GM18517 (cell line): ENCODE measurements around the gene SPACA1.
"Not testable (repeated sequence)": the region's sequence is repeated elsewhere in the genome, so short reads cannot be mapped to it uniquely, and the experiment has no call there.

Source experiments
- ATAC-seq: cut with Tn5 transposase; IDR thresholded peaks from one replicate; pipeline ENCODE4 v1.9.1; 2021; ENCODE audit warnings: mild to moderate bottlenecking, moderate library complexity; ENCODE audit not compliant: unreplicated experiment

The SPACA1 gene

GRCh38 chr6:88047510-88048150, at the start of gene SPACA1:
Gene SPACA1 (plus strand): TSS chr6:88047841. CDS start chr6:88047906, 65 bp downstream.
- ATAC-seq = no peak

GRCh38 chr6:88000713-88001112, 46.9 kb upstream of the SPACA1 start:
- ATAC-seq = no peak

DNA sequence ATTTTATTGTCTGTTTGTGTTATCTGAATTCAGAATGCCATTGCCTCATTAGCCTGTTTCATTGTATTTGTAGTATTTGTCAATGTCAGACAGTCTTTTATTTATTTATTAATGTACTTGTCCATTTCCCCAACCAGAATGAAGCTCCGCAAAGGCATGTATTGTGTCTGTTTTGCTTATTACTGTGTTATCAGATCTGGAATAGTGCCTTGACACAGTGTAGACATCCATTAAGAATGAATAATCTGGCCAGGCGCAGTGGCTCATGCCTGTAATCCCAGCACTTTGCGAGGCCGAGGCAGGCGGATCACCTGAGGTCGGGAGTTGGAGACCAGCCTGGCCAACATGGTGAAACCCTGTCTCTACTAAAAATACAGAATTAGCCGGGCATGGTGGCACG, 46.4 kb upstream of the SPACA1 start:
- not testable (repeated sequence) for ATAC-seq

DNA sequence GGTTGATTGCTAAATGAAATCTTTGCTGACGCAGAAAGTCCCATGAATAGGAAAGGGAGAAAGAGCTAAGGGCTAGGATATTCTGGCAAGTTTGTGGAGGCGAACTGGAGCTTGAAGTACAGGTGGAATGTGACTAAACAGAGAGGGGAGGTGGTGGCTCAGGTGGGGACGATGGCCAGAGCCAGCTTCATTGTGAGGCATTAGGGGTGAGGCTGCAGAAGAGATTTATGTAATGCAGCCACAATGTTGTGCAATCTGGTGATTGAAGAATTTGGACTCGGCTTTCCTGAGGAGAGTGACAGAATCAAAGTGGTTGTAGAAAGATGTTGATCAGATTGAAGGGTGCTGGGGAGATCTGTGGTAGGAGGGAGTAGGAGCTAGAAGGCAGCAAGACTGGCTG, 42.9 kb upstream of the SPACA1 start:
- no peak for ATAC-seq

DNA sequence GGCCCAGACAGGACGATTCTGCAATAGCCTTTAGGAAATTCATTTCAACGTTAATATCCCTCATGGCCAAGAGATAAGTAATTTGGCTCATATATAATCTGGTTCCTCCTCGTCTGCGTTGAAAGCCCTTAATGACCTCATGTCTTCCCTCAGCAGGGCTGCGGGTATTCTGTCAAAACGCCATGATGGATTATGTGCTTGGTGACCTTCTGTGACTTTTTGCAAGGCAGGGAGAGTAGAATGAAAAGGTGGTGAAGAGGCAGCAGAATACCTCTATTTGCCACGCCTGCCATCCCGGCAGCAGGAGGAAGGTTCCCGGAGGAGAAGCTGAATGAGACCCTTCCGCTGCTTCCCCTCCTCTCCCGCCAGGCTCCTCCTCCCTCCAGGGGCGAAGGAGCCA, 41.1 kb upstream of the SPACA1 start:
- no peak for ATAC-seq

DNA sequence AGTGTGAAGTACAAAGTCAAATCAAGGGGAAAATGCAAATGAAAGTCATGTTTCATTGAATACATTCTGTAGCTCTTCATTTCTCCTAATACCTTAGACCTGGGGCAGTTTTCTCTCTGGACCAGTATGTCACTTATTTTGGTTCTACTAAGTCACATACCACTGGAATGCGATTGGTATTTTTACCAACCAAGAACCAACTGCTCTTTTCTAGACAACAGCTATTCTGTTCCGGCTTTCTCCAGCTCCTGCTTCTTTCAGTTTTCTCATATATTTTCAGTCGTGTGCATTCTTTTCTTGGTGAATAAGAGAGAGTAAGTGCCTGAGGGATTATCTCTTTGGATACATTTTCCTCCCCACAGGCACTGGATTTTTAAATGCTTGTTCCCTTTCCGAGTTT, 39.2 kb upstream of the SPACA1 start:
- ATAC-seq = no peak

DNA sequence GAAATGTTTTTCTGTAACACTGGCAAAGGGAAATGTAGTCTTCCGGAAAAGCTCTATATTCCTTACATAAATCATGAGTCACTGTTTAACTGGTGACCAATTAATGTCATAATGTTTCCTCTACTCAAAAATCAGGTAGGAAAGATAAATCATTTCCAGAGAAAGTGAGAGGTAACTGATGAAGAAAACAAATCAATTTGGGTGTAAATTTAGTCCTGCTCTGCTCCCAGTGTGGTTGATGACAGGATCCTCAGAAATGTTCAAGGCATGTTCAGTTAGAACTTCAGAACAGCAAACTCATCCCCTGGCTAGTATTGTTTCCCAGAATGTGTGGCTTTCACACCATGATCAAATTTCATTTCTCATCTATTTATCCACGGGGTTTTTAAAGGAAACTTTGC, 38.8 kb upstream of the SPACA1 start:
- ATAC-seq = no peak

DNA sequence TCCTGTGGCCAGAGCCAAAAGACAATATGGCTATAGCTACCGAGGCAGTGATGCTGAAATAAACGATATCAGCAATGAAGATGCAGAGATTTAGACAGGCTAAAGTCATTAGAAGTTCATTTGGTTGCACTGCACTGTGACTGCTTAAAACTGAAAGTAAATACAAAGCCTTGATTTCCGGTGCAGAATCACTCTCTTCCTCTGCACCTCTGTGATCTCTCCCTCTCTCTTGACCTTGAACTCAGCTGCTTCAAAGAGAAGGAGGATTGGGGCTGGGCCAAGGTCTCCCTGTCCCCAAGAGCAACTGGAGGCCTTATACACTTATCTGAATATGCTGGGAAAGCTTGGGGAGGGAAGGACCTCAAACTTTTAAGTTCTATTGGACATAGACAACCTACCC, 34.6 kb upstream of the SPACA1 start:
- no peak for ATAC-seq

DNA sequence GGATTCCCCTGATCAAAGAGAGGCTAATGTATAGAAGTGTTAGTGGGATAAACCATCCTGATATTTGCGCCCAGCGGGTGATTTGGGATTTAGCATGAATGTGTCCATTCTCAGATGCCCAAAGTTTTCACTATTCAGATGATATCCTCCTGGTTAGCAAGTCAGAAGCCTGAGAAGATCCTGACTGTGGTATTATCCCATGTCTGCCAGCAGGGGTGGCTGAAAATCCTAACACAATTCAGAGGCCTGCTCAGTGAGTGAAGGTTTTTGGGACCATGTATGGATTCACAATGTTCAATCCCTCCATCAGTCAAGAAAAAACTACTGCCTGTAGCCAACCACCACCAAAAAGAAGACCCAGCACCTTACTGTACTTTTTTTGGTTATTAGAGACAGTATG, 34.1 kb upstream of the SPACA1 start:
- no peak for ATAC-seq

GRCh38 chr6:88020439-88020838, 27.2 kb upstream of the SPACA1 start:
- ATAC-seq = no peak

DNA sequence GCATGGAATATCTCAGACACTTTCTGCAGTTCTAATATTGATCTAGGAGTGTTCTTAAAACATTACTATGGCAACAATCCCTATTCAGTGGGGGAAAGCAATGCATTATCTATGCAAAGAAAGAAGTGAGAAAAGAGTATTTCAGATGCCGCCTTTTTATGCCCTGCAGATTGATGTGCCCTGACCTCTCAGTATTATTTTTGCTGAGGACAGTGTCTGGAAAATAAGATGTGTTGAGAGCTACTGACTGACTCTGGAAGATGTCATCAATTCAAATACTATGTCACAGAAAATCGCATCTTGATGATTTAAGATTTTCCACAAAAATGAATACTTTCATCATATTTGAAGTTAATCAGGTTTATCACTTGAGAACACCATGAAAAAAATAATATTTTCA, 22.9 kb upstream of the SPACA1 start:
- ATAC-seq = no peak

GRCh38 chr6:88031550-88031949, 16.1 kb upstream of the SPACA1 start:
- no peak for ATAC-seq

- no peak for ATAC-seq
Observed at GRCh38 chr6:88044530-88044929, 3.1 kb upstream of the SPACA1 start.

DNA sequence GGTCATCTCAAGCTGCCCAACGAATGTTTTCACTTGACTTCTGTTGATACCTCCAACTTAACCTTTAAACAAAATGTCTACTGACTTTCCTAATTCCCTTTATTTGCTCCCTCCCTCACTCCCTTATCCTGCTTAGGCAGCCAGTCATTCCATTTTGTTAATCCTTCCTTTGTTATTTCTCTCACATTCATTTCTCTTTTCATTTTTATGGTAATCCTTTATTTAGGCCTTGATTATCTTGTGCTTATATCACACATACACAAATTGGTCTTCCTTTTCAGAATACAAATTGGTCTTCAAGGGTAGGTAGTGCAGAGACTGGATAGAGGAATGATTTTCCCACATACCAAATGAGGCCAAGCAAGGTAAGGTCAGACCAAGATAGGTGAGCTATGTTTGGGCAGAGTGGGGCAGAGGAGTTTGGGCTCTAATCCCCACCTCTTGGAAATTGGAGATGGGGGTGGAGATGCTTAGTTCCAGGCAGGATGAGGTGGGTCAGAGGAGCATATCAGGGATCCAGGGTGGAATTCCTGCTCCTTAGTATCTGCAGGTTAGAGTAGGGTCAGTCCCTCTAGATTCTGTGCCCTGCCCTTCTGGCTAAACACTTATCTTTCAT, 2.0 kb upstream of the SPACA1 start:
- ATAC-seq = no peak

GRCh38 chr6:88048578-88048977, 937 bp downstream of the SPACA1 start:
- no peak for ATAC-seq

GRCh38 chr6:88050140-88050818, 2.6 kb downstream of the SPACA1 start:
- ATAC-seq = no peak

- ATAC-seq = no peak
Observed at GRCh38 chr6:88059191-88059590, 11.6 kb downstream of the SPACA1 start.

GRCh38 chr6:88062376-88062775, 14.7 kb downstream of the SPACA1 start:
- ATAC-seq = no peak

DNA sequence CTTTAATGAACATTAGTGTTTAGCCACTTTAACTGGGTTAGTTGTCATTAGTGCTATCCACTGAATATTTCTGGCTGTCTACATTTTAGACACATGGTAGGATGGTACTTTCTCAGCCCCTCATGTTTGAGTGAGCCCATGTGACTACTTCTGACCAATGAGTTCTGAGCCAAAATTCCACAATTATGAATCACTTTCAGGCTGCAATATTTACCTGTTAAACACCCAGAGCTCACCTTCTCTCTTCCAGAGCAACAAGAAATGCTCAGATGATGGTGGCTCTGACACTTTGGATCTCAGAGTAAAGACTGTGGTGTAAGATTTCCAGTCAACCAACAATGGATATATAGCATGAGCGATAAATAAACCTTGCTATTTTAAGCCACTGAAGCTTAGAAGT, 24.8 kb downstream of the SPACA1 start:
- ATAC-seq = no peak

GRCh38 chr6:88074791-88075190, 27.1 kb downstream of the SPACA1 start:
- no peak for ATAC-seq

DNA sequence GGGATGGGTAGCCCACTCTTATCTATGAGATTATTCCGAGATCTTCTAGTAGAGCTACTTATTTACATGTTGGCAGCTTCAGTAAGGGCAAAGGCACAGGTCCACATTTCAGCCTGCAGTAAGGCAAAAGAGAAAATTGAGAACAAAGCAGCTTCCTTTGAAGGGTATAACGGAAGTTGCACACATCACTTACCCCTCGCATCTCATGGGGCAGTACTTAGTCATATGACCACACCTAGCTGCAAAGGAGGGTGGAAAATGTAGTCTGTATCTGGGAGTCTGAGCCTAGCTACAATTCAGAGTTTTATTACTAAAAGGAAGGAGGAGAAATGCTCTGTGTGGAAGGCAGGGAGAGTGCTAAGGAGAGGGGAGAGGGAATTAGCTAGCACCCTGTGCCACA, 29.7 kb downstream of the SPACA1 start:
- no peak for ATAC-seq

GRCh38 chr6:88086792-88087191, 39.2 kb downstream of the SPACA1 start:
- ATAC-seq = no peak
